ENCODE data around the gene CADM1.

The CADM1 gene

GRCh38 chr11:115275045-115275444 lies 229.2 kb downstream of the CADM1 start:
- DNase-seq = no peak
- TF ChIP-seq GATA1 (IDR thresholded peaks at IDR 0.05; ENCODE audit: low read depth, low read length) (no peak), POLR2A (IDR thresholded peaks at IDR 0.05; ENCODE audit: low read length) (no peak)

GRCh38 chr11:115272925-115273324 lies 231.3 kb downstream of the CADM1 start:
- DNase-seq = no peak
- no peak for TF ChIP-seq POLR2A (IDR thresholded peaks at IDR 0.05; ENCODE audit: low read length)
- no peak for TF ChIP-seq GATA1 (IDR thresholded peaks at IDR 0.05; ENCODE audit: low read depth, low read length)

- no peak for DNase-seq
- TF ChIP-seq POLR2A (IDR thresholded peaks at IDR 0.05; ENCODE audit: low read length) (no peak), GATA1 (IDR thresholded peaks at IDR 0.05; ENCODE audit: low read depth, low read length) (no peak)
Observed at GRCh38 chr11:115271643-115272042, 232.6 kb downstream of the CADM1 start.

- DNase-seq = no peak
- TF ChIP-seq GATA1 (IDR thresholded peaks at IDR 0.05; ENCODE audit: low read depth, low read length) (no peak), POLR2A (IDR thresholded peaks at IDR 0.05; ENCODE audit: low read length) (no peak)
Observed at GRCh38 chr11:115269191-115269950, 234.8 kb downstream of the CADM1 start.

GRCh38 chr11:115267871-115268270 lies 236.3 kb downstream of the CADM1 start:
- no peak for DNase-seq
- TF ChIP-seq GATA1 (IDR thresholded peaks at IDR 0.05; ENCODE audit: low read depth, low read length) (no peak), POLR2A (IDR thresholded peaks at IDR 0.05; ENCODE audit: low read length) (no peak)

- TF ChIP-seq GATA1 (IDR thresholded peaks at IDR 0.05; ENCODE audit: low read depth, low read length) (no peak), POLR2A (IDR thresholded peaks at IDR 0.05; ENCODE audit: low read length) (no peak)
- no peak for DNase-seq
Observed at GRCh38 chr11:115267238-115267781, 236.9 kb downstream of the CADM1 start.

- TF ChIP-seq POLR2A (IDR thresholded peaks at IDR 0.05; ENCODE audit: low read length) (no peak), GATA1 (IDR thresholded peaks at IDR 0.05; ENCODE audit: low read depth, low read length) (no peak)
- DNase-seq = no peak
Observed at GRCh38 chr11:115266066-115266639, 238.1 kb downstream of the CADM1 start.

- TF ChIP-seq POLR2A (IDR thresholded peaks at IDR 0.05; ENCODE audit: low read length) (no peak), GATA1 (IDR thresholded peaks at IDR 0.05; ENCODE audit: low read depth, low read length) (no peak)
- no peak for DNase-seq
Observed at GRCh38 chr11:115263799-115264656, 240.2 kb downstream of the CADM1 start.

- TF ChIP-seq GATA1 (IDR thresholded peaks at IDR 0.05; ENCODE audit: low read depth, low read length) = no peak
- no peak for TF ChIP-seq POLR2A (IDR thresholded peaks at IDR 0.05; ENCODE audit: low read length)
Observed at GRCh38 chr11:115258216-115258615, 246.0 kb downstream of the CADM1 start.

GRCh38 chr11:115257678-115258077 lies 246.5 kb downstream of the CADM1 start:
- no peak for DNase-seq
- TF ChIP-seq POLR2A (IDR thresholded peaks at IDR 0.05; ENCODE audit: low read length) (no peak), GATA1 (IDR thresholded peaks at IDR 0.05; ENCODE audit: low read depth, low read length) (no peak)

More at GRCh38 chr11:115258216-115258615, 246.0 kb downstream of the CADM1 start:
- DNase-seq = no peak

GRCh38 chr11:115257270-115257669 lies 246.9 kb downstream of the CADM1 start:
- DNase-seq = no peak
- TF ChIP-seq POLR2A (IDR thresholded peaks at IDR 0.05; ENCODE audit: low read length) = no peak
- no peak for TF ChIP-seq GATA1 (IDR thresholded peaks at IDR 0.05; ENCODE audit: low read depth, low read length)

GRCh38 chr11:115256397-115257197 lies 247.6 kb downstream of the CADM1 start:
- no peak for DNase-seq
- TF ChIP-seq POLR2A (IDR thresholded peaks at IDR 0.05; ENCODE audit: low read length) (no peak), GATA1 (IDR thresholded peaks at IDR 0.05; ENCODE audit: low read depth, low read length) (no peak)
